MCF 10A (cell line): ENCODE results near the gene ZNF771. TPM values are rescaled to one million over a fixed set of nuclear protein-coding genes. Genes with fewer than 3 reads are reported as not detected.

Experiments used
- BruUV-seq: library from RNA; stranded (reverse); fragments of 400-500 nt; replicated peaks from 2 replicates; lab custom pipeline; 2021; lab: Mats Ljungman, UMichigan
- CTCF ChIA-PET: fragments of 300-600 bp; sonication (Branson Sonifier 250); formaldehyde crosslinking; extraction: SDS; loops from one replicate; lab custom pipeline; 2021; ENCODE audit warnings: antibody characterized with exemption, inconsistent platforms; lab: Yijun Ruan, JAX
- POLR2A ChIA-PET: fragments of 300-600, 350-650 bp; sonication (Branson Sonifier 250); formaldehyde crosslinking; extraction: SDS; loops from one replicate; lab custom pipeline; 2020; ENCODE audit warnings: antibody characterized with exemption, inconsistent platforms; lab: Yijun Ruan, JAX
- DNase-seq: peaks from one replicate; pipeline ENCODE4 v3.0.0-alpha.2; 2018; ENCODE audit not compliant: unreplicated experiment
- H3K27ac Mint-ChIP-seq: one replicate; pipeline ENCODE4 v1.8.0; 2022; ENCODE audit warnings: mild to moderate bottlenecking, low read depth, mixed read lengths; ENCODE audit not compliant: unreplicated experiment
- H3K27me3 Mint-ChIP-seq: one replicate; pipeline ENCODE4 v1.8.0; 2022; ENCODE audit warnings: mixed read lengths; ENCODE audit not compliant: insufficient read depth, unreplicated experiment
- H3K36me3 Mint-ChIP-seq: one replicate; pipeline ENCODE4 v1.8.0; 2022; ENCODE audit warnings: mild to moderate bottlenecking, moderate library complexity, mixed read lengths; ENCODE audit not compliant: insufficient read depth, unreplicated experiment
- H3K4me1 Mint-ChIP-seq: one replicate; pipeline ENCODE4 v1.8.0; 2022; ENCODE audit warnings: mixed read lengths; ENCODE audit not compliant: insufficient read depth, unreplicated experiment
- H3K4me3 Mint-ChIP-seq: one replicate; pipeline ENCODE4 v1.8.0; 2022; ENCODE audit warnings: mild to moderate bottlenecking, moderate library complexity, mixed read lengths; ENCODE audit not compliant: unreplicated experiment
- H3K9me3 Mint-ChIP-seq: one replicate; pipeline ENCODE4 v1.8.0; 2022; ENCODE audit warnings: mixed read lengths; ENCODE audit not compliant: unreplicated experiment
- intact Hi-C: fragments of 100-400 bp; cut with micrococcal nuclease; formaldehyde crosslinking; loops from 2 replicates; pipeline ENCODE4 v1.14.1; 2022
- total RNA-seq: library from RNA; stranded (reverse); gene quantifications from 2 replicates; pipeline ENCODE4 v1.2.3, GENCODE V29; 2022
- TF ChIP-seq, protein P1 (sequence below): fragments of 200-600 bp; IDR thresholded peaks from one replicate; pipeline ENCODE4 v1.8.0; 2022; ENCODE audit warnings: antibody characterized with exemption, mild to moderate bottlenecking; ENCODE audit not compliant: unreplicated experiment

Gene ZNF771
- total RNA-seq, 1 experiment from 2014 or later: 8.3 TPM

DNA sequence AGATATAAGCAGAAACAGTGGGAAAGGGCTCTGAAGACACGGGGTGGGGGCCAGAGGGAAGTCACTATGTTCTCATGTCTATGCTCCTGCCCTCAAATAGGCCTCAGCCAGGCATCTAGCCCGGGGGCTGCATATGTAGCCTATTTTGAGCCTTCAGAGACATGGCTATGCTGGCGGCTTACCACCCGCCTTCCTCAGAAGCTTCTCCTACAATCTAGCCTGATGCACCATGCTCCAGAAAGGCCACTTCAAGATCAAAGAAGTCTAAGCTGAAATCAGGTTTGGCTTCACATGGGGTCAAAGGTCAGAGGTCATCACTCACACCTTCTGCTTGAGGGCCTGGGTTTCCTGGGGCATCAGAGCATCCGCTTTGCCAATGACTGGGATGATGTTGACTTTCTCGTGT lies 26.6 kb upstream of the ZNF771 start:
- H3K4me3 Mint-ChIP-seq: no peak overlapping the region
- no peak overlapping the region for H3K27ac Mint-ChIP-seq
- intact Hi-C loops: no loop called here
- no peaks in the 10 kb centered on the region for H3K27me3 Mint-ChIP-seq
- no TSS peak for BruUV-seq
- CTCF ChIA-PET: no interaction called here
- DNase-seq: no peak
- peaks cover 13% of the 10 kb centered on the region for H3K4me1 Mint-ChIP-seq
- TF ChIP-seq, protein P1, sequence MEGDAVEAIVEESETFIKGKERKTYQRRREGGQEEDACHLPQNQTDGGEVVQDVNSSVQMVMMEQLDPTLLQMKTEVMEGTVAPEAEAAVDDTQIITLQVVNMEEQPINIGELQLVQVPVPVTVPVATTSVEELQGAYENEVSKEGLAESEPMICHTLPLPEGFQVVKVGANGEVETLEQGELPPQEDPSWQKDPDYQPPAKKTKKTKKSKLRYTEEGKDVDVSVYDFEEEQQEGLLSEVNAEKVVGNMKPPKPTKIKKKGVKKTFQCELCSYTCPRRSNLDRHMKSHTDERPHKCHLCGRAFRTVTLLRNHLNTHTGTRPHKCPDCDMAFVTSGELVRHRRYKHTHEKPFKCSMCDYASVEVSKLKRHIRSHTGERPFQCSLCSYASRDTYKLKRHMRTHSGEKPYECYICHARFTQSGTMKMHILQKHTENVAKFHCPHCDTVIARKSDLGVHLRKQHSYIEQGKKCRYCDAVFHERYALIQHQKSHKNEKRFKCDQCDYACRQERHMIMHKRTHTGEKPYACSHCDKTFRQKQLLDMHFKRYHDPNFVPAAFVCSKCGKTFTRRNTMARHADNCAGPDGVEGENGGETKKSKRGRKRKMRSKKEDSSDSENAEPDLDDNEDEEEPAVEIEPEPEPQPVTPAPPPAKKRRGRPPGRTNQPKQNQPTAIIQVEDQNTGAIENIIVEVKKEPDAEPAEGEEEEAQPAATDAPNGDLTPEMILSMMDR: no peak
- no peaks in the 10 kb centered on the region for H3K9me3 Mint-ChIP-seq
- H3K36me3 Mint-ChIP-seq: peaks cover 20% of the 10 kb centered on the region
- POLR2A ChIA-PET: interaction anchor here (0.9 to 1.6 kb wide), 3 partner anchors 10 to 37 kb away, joined by 3 to 4 read pairs (median 4); partner anchors contain the start of genes TBC1D10B and ZNF48

DNA sequence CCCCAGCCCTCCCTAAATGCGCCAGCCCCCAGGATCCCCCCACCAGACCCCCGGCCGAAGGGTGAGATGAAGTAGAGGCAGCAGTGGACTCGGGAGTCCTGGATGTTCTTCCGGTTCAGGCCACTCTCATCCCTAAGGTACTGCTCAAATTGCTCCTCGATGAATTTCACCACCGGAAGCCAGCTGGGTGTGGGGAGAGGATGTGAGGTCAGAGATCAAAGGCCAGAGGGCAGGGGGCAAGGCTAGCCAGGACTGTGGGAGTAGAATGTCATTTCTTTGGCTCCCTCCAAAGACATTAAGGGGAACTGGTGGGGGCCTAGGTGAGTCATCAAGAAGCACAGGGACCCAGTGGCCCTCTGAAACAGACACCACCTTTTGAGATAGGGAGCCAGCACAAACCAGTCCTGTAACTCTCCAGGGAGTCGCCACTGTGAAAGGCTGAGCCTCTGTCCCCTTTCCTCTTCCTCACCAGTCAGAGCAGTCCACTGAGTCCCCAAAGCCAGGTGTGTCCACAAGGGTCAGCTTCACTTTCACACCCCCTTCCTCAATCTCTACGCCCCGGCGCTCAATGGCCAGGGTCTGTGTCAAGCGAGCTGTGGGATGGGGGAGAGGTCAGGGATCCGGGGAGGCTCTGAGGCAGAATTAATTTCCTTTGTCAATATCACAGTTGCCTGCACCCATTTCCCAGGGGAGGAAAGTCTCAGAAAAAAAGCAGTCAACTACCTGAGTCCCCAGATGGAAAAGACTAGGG lies 25.9 kb upstream of the ZNF771 start:
- Mint-ChIP-seq H3K27ac (no peak overlapping the region), H3K27me3 (no peaks in the 10 kb centered on the region), H3K36me3 (peaks cover 20% of the 10 kb centered on the region), H3K4me1 (peaks cover 13% of the 10 kb centered on the region), H3K4me3 (no peak overlapping the region), H3K9me3 (no peaks in the 10 kb centered on the region)
- CTCF ChIA-PET: no interaction called here
- intact Hi-C loops: no loop called here
- no TSS peak for BruUV-seq
- TF ChIP-seq, protein P1: no peak
- POLR2A ChIA-PET: interaction anchor here (0.7 to 1.3 kb wide), 3 partner anchors 11 to 36 kb away, joined by 3 to 4 read pairs (median 3); partner anchors contain the start of gene TBC1D10B
- no peak for DNase-seq

DNA sequence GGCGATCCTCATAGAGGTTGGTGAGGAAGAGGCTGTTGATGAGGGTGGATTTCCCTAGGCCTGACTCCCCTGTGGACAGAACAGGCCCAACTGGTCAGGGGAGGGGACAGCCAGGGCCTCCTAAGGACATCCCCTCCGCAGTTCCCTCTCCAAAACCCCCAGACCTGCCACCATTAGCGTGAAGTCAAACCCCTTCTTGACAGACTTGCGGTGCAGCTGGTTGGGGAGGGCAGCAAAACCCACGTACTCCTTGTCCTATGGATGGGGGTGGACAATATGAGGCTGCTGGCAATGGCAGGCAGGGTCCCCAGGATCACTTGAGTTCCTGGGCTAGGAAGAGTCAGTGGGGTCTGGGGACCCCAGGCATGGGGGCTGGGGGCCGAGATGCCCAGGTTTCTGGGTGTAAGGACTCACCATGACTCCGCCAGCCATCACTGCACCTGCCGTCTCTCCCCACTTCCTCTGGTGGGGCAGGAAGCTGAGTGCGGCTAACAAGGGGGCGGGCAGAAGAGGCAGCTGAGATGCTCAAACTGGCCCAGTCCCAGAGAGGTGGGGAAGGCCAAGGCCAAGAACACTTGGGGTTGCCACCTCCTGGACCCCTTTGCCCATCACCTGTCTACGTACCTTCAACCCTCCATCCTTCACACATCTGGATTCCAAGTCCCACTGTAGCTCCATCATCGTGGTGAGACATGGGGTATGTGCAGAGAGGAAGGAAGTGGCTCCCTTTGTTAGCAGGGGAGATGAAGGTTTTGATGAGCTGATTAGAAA lies 25.1 kb upstream of the ZNF771 start, which contains the start of gene SEPTIN1:
TSS of gene SEPTIN1 (minus strand) at position 451 of the 771 bp plus-strand sequence. CDS start at position 432, 19 bp downstream.
- no TSS peak for BruUV-seq
- intact Hi-C loops: no loop called here
- H3K27ac Mint-ChIP-seq: no peak within 1 kb of the TSS
- no peaks in the 10 kb centered on the region for H3K9me3 Mint-ChIP-seq
- no peak for DNase-seq
- H3K4me1 Mint-ChIP-seq: peaks cover 9% of the 10 kb centered on the region
- POLR2A ChIA-PET: interaction anchor here (0.7 to 1.7 kb wide), 5 partner anchors 12 to 27 kb away, joined by 3 to 9 read pairs (median 4); partner anchors contain the start of genes CD2BP2 and ZNF771
- CTCF ChIA-PET: interaction anchor here (0.6 to 1.1 kb wide), 3 partner anchors 14 to 204 kb away, joined by 3 to 4 read pairs (median 3); no protein-coding TSS in a partner anchor
- no peaks in the 10 kb centered on the region for H3K27me3 Mint-ChIP-seq
- no peak within 1 kb of the TSS for H3K4me3 Mint-ChIP-seq
- TF ChIP-seq, protein P1: no peak
- peaks cover 20% of the 10 kb centered on the region for H3K36me3 Mint-ChIP-seq
